NCI-H2227 treated with DMSO at 0.1 percent for 48 hours (cell line): ENCODE results near the gene EXOC8.

ENCODE experiments used
- DNase-seq: peaks from one replicate; lab custom pipeline; 2025; lab: John Stamatoyannopoulos, UW

The EXOC8 gene

DNA sequence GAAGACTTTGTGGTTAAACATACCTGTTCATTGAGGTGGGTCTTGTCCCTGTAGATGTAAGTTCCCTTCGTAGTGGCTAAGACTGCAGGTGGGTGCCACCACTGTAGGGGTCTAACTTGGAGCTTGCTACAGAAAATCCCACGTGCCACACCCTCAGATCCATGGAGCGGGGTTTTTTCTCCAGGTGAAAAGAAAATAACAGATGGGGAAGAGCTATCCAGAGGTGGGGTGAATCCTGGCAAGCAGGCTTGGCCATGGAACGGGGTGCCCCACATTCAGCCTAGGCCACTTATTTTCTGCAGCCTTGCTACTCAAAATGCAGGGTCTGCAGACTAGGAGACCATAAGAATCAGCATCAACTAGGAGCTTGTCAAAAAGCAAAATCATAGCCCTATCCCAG, 24.0 kb downstream of the EXOC8 start:
- no peak for DNase-seq

GRCh38 chr1:231312432-231312788, 25.2 kb downstream of the EXOC8 start:
- no peak for DNase-seq

DNA sequence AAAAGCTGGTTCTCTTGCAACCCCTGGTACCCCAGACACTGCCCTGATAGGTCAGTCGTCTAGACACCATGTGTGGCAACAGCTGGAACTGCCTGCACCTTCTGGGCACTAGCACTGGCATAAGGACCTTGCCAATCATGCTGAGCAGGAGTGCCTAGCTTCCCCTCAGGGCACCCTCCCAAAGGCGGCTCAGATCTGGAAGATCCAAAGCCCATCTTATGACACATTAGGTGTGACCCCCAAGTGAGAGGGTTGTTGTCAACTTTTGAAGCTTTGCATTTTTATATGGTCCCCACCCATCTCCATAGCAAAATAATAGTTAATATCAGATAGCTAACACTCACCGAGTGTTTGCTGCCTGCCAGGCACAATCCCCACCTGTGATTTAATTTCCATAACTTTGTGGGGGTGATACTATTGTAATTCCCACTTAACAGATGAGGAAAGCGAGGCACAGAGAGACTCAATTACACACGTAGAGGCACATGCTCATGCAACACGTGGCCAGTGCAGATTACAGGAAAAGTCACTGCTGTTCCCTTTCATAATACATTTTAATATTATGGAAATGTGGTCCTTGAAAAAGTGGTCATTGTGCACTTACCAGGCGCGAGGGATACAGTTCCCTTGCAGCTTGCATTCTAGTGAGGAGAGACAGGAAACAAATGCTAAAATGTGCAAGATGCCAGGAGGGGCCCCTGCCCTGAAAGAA, 25.8 kb downstream of the EXOC8 start:
- no peak for DNase-seq

GRCh38 chr1:231310391-231310934, 27.2 kb downstream of the EXOC8 start:
- DNase-seq, result no peak

DNA sequence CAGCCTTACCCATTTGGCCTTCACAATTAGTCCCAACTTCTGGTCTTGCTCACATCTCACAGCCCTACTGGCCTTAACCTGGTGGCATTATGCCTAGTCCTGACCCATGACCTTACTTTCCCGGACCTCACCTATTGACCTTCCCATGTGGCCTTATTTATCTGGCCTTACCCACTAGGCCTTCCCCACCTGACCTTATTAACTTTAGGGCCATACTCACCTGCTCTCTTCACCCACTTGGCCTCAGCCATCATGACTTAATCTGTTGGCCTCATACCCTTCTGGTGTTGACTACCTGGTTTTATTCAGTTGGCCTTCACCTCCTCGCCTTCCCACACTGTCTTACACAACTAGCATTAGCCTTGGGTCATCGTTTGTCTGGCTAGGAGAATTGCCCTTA, 35.7 kb downstream of the EXOC8 start:
- DNase-seq, result no peak

DNA sequence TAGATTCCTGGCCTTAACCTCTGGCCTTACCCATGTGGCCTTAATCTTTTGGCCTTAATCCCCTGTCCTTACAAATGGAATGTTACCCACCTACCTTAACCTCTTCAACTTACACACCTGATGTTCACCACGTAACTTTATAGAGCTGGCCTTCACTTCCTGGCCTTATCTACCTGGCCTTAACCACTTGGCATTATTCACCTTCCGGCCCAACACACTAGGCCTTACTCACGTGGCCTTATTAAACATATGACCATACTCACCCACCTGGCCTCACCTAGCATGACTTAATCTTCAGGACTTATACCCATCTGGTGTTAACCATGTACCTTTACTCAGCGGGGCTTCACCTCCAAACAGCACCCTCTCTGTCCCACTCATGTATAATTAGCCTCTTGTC, 41.7 kb downstream of the EXOC8 start:
- no peak for DNase-seq

DNA sequence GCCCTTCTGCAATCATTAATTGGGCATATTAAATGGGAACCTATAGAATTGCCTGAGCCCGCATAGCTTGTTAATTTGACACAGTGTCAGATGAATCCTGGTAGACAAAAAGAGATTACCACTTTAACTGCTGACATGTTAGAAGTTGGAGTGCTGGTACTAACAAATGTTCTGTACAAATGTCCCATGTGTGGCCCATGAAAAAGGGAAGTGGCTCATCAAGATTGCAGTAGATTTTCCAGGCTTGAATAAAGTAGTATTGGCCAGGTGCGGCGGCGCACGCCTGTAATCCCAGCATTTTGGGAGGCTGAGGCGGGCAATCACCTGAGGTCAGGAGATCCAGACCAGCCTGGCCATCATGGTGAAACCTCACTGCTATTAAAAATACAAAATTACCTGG, 51.0 kb downstream of the EXOC8 start:
- DNase-seq, result no peak

- DNase-seq, result no peak
These were observed 53.2 kb downstream of the EXOC8 start for GRCh38 chr1:231284441-231284840.
